HG03095 (cell line): Measurements from ENCODE around the gene MTF2.

Experiments used
- ATAC-seq: cut with Tn5 transposase; IDR thresholded peaks from one replicate; pipeline ENCODE4 v1.9.1; 2021; ENCODE audit warnings: moderate library complexity; ENCODE audit not compliant: unreplicated experiment

Gene MTF2

DNA sequence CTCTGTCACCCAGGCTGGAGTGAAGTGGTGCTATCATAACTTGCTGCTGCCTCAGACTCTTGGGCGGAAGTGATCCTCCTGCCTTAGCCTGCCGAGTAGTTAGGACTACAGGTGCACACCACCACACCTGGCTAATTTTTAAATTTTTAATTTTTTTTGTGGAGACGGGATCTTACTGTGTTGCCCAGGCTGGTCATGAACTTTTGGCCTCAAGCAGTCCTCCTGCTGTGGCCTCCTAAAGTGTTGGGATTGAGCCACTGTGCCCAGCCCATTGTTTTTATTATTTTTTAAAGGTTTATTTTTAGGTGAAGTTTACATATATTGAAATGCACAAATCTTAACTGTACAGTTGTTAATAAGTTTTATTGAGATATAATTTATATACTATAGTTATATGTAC, 3.2 kb downstream of the MTF2 start:
- ATAC-seq = no peak

DNA sequence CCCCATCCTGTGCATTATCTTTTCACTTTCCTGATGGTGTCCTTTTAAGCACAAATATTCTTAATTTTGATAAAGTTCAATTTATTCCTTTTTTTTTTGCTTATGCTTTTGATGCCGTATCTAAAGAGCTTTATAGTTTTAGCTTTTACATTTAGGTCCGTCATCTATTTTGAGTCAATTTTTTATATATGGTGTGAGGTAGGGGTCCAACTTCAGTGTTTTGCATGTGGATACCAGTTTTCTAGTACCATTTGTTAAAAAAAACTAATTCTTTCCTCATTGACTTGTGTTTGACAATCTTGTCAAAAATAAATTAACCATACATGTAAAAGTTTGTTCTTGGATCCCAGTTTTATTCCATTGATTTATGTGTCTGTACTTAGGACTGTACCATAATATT, 4.9 kb downstream of the MTF2 start:
- ATAC-seq = no peak

DNA sequence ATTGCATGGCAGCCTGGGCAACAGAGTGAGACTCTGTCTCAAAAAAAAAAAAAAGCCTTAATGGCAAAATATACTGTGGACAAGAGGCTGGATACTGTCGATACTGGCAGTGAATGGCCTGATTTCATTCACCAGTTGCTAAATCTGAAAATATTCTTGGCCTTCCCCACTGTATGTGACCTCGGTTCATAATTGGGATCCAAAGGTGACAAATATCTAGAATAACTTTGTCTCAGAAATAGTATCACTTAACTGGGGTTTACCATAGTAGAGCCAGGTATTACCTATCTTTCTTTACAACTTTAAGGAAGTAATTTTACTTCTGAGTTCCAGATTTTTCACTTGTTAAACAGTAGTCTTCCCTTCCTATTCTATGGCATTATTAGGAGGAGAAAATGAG, 8.4 kb downstream of the MTF2 start:
- ATAC-seq = no peak

DNA sequence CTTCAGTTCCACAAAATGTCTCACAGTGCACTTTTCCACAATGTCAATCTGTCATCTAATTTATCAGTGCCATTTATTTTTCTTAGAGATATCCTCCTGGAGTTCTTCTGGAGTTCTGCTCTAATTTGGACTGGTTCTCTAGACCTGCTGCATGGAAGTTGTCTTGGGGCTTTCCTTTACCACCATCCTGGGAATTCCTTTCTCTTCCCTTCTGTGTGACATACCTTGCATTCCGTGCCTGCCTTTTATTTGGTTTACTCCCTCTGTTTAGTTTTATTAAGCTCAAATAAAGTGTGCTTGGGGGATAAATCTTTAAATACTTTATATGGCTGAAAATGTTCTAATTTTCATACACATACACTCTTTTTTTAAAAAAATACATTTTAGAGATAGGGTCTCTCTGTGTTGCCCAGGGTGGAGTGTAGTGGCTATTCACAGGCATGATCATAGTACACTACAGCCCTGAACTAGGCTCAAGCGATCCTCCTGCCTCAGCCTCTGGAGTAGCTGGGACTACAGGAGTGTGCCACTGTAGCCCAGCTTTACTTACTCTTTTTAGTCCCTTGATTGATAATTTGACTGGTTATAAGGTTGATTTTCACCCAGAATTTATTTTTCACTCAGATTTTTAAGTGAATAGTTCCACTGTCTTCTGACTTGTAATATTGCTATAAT, 14.4 kb downstream of the MTF2 start:
- ATAC-seq = no peak

DNA sequence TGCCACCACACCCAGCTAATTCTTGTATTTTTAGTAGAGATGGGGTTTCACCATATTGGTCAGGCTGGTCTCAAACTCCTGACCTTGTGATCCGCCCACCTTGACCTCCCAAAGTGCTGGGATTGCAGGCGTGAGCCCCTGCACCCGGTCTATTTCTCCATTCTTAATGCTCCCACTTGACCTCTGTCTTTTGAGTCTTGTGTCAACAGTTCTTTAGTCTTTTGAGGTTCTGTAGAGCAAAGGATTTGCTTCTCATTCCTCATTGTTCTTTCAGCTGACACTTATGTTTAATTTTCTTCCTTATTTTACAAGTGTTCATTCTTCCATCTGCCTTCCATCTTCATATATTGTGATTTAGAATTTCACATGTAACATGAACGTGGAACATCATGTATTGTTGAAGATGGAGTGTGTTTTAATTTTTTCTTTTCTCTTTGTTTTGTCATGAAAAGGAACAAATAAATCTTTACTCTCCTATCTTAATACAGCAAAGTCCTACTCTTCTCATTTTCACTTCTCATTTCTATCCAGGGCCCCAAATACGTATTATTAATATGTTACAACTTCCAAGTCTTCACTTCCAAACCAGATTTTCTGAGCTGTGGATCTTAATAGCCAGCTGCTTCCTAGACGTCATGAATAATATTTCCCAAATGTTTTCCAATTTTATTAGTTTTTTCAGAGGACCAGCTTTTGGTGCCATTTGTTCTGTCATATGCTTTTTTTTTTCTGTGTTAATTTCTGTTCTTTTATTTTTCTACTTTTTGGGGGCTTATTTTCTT, 16.9 kb downstream of the MTF2 start:
- ATAC-seq = no peak

DNA sequence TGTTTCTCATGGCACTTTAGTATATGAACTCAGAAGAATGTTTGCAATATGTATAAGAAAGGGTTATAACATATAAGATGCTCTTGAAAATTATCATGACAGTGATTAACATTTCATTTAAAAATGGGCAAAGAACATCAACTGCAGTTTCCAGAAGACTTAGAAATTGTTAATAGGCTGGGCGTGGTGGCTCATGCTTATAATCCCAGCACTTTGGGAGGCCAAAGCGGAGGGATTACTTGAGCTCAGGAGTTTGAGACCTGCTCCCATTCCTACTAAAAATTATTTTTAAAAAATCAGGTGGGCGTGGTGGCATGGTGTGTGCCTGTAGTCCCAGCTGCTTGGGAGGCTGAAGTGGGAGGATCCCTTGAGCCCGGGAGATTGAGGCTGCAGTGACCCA, 23.1 kb downstream of the MTF2 start:
- no peak for ATAC-seq

DNA sequence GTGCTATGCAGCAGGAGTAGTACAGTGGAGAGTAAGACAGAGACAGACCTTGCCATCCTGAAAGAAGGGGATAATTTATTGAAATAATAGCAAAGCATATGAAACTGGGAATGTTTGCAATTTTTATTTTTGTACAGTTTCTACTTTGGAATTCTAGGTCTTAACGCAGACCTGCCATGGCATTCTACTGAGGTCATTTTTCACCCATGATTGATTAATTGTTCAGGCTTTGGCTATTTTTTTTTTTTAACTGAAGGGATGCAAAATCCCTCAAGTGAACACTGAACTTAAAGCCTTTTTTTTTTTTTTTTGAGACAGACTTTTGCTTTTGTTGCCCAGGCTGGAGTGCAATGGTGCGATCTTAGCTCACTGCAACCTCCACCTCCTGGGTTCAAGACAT, 27.1 kb downstream of the MTF2 start:
- ATAC-seq = no peak

DNA sequence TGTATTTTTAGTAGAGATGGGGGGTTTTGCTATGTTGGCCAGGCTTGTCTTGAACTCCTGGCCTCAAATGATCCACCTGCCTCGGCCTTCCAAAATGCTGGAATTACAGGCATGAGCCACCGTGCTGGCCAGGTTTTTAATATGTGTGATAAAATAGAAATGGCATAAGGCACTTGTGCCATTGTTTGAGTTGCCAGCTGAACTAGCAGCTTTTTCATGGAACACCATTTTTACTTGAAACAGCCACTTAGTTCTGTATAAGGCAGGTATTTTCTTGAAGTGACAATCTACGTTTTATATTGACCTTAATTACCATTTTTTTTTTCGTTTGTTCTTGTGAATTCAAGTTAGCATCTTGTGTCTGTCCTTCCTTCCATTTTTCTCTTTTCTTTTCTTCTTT, 28.3 kb downstream of the MTF2 start:
- no peak for ATAC-seq

DNA sequence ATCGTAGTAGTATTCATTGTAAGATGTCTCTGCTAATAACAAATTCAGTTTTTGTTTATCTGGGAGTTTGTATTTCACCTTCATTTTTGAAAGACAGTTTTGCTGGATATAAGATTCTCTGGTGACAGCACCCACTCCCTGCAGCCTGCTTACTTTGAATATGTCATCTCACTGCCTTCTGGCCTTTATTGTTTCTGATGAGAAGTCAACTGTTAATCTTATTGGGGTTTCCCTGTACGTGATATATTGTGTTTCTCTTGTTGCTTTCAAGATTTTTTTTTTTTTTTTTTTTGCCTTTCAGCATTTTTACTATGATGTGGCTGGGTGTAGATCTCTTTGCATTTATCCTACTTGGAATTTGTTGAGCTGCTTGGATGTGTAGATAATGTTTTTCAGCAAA, 29.3 kb downstream of the MTF2 start:
- ATAC-seq = no peak

DNA sequence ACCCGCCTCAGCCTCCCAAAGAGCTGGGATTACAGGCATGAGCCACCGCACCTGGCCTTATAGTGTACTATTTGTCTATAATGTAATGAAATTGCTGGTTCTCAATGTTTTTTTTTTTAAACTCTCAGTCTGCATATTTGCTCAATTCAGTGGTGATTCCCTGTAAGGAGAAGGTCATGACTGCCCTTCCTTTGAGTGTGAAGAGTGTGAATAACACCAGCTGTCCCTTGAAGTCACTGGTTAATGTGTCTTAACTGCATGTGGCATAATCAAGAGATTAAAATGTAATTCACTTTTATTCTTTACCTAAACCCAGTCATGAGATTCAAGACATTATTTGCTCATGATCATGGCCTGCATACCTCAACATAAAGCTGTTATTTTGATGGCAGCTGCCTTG, 30.5 kb downstream of the MTF2 start:
- no peak for ATAC-seq

DNA sequence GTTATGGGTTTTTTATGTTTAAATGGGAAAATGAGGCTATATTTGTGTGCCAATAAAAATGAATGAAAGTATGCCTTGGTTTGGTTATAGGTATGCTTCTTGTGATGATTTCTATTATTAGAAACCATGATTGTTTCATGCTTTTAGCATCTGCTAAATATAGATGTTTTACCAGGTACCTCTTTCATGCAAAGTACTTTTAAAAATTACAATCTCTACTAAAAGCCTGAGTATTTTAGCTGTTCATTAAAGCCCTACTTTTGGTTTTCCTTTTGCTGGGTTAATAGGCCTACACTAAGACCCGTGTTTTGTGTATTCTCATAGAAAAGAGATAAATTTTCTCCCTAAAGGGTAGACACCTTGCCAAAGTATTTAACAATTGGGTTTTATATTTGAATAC, 32.0 kb downstream of the MTF2 start:
- no peak for ATAC-seq

DNA sequence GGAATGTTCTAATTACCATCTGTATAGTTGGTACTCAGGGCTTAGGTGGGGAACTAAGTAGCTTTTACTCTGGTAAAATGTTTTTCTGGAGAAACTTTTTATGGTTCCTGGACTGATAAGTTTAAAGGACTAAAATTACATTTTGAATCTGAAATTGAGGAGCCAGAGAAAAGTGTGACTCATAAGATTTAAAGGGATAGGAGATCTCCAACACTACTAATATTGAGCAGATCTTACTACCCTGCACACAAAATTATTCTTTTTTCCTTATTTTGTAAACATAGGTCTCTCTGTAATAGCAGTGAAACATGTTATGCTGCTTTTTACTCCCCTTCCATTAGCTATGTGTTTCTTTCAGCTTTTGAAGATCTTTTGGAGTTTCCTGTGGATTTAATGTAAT, 32.5 kb downstream of the MTF2 start:
- no peak for ATAC-seq

DNA sequence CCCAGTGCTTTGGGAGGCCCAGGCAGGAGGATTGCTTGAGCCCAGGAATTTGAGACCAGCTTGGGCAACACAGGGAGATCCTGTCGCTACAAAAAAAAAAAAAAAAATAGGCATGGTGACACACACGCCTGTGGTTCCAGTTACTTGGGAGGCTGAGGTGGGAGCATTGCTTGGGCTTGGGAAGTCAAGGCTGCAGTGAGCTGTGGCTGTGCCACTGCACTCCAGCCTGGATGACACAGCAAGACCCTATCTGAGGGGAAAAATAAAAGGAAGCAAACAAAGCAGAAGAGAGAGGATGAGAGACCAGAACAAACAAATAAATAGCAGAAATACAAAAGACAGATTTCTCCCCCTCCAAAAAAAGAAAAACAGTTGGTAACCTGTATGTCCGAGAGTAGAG, 34.0 kb downstream of the MTF2 start:
- no peak for ATAC-seq

DNA sequence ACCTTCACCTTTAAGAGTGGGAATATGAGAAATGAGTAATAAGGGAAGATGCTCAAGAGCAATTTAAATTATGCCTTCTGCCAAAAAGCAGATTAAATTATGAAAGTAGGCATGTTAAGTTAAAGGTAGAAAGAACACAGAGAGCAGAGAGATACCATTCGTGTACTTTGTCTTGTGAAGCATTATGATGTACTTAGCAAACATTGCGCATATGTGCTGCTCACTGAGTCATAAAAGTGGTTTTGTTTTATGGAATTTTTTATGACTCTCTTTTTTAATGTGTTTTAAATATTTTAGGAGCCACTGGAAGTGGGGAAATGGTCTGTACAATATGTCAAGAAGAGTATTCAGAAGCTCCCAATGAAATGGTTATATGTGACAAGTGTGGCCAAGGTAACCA, 35.3 kb downstream of the MTF2 start:
- no peak for ATAC-seq

DNA sequence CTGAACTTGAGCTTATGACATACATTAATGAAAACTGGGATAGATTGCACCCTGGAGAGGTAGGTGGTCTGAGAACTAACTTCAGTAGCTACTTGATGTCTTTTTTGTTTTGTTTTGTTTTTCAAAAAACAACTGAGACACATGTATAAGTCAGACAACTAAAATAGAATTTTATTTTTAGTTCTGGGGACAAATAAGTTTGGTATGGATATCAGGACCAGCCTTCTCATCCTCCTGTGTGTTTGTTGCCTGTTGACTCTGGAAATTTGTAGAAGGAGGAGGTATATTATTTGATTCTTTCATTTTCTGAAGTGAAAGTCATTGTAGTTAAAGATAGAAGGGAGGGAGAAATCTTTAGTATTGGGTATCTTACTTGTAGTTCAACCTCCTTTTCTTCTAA, 41.5 kb downstream of the MTF2 start:
- no peak for ATAC-seq

DNA sequence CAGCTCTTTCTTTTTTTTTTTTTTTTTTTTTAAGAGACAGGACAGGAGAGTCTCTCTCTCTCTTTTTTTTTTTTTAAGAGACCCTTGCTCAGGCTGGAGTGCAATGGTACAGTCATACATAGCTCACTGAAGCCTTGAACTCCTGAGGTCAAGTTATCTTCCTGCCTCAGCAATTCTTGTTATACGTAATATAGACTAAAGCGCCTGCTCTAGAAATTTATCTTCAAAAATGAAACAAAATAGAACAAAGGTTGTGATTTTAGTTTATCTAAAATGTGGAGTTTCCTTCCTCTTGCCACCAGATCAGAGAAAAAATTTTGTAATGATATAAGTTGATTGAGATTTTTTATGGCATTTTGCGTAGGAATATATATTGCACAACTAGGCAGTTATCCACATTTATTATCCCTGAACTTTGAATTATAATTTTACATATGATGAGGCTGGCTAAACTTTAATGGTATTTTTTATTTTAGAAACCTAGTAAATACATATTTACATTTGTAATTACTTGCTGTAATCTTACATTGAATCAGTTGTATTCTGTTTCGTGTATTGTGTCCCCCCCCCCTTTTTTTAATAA, 44.2 kb downstream of the MTF2 start:
- ATAC-seq = no peak

DNA sequence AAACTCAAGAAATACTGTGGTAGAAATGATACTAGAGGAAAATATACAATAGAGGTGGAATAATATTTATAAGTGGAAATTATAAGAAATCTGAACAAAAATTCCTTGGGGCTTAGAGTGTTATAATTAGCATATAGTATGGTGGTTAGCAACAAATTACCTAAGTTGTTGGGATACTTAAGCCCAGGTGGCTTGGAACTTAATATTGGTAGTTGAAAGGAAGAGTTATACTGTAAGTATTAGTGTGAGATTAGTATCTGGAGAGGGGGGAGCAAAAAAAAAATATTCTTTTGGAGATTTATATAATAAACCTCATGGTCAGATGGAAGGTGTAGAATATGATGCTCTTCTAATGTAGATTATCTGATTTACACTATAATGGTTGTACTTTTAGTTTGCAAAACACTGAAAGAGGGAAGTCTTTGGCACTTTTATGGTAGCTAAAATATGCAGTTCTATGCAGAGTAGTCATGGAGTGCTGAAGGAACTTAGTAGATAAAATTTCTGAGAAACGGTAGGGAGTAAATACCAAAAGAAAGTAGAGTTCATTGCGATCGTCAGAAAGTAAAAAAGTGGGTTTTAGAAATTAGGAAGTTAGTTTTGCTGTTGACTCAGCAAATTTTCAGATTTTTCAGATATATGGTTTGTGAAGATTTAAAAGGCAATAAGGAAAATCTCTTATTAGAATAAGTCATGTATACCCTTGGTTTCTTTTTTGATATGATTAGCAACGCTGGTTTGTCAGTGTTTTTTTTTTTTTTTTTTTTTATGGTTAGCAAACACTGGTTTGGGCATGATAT, 45.7 kb downstream of the MTF2 start:
- ATAC-seq = no peak

DNA sequence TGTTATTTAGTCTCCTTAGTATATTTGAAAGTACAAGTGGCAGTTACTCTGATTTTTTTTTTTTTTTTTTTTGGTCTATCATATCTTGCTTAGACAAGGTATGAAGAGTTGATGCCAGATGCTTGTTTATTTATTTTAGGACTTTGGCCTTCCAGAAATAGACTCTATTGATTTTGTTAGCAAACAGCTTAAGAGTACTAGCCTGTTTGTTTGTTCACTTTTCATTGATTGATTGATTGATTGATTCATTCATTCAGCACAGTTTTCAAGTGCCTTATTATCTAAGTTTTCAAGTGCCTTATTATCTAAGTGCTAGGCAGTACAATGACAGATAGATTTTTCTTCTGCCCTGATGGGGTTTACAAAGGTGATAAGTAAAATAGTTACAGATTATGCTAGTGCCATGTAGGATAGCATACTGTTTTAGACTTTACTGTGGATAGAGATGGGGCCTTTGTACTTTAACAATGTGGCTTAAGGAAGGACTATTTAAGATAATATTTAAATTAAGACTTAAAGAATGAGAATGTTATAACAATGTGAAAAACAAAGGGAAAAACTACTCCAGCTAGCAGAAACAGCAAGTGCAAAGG, 50.5 kb downstream of the MTF2 start:
- ATAC-seq = no peak

DNA sequence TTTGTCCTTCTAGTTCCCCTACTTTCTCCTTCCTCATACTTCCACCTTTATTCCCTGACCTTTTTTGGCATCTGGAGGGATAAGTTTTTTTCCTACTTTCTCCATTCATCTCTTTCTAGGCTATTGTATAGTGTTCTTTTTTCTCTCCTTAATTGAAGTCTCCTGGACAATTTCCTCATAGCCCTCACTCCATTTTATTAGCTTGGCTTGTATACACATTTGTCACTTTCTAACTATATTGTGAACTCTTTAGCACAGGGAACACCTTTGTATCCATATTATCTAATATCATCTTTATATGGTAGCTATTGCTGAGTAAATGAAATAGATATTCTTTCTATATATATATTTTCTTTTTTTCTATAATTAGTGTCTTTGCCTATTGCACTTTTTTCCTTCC, 53.6 kb downstream of the MTF2 start:
- ATAC-seq = no peak

DNA sequence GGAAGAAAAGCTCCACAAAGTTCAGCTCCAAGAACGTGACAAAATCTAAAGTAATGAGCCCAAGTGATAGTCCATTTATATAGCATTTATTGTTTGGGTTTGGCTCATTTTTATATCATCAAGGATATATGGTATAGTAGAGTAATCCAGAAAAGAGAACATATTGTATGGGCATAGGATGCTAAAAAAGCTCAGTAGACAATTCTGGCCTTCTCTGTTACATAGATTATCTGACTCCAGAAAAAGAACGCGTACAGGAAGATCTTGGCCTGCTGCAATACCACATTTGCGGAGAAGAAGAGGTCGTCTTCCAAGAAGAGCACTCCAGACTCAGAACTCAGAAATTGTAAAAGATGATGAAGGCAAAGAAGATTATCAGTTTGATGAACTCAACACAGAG, 57.4 kb downstream of the MTF2 start:
- no peak for ATAC-seq

DNA sequence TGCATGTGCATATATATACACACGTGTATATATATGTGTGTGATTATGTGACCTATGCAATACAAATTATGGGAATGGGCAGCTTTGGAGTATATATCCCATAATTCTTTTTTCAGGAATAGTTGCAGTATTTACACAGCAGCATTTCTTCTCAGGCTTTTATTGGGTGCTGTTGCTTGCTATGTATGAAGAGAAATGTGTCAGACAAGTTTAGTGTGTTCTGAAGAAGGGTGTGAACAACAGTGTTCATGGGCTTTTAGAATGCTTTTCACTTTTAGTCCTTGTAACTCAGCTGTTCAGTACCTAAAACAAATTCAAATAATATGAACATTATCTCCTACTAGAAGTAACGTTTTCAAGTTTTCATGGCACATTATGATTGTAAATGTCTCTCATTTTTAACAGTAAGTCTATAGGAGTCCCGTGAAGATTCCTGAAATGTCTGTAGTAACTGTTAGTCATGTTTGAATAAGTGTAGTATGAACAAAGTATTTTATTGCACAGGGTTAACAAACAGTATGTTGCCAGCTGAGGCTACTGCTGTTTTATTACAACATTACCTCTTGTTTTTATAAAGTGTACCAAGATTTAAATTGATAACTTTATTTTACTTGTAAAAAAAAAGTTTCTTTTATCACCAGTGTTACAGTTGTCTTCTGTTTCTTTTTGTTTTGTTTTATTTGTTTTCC, 58.7 kb downstream of the MTF2 start:
- no peak for ATAC-seq
